Spleen (tissue), 7 donors: ENCODE measurements around the gene TSC22D2.

Experiments used
- CTCF ChIP-seq, 11 experiments: fragments of 200-600 bp in 7 of 11; fragments of 450-650 bp in 4 of 11; sonication (generic) in 4 of 11; IDR thresholded peaks in 8 of 11; conservative IDR thresholded peaks in 3 of 11; 1 replicate in 7 of 11; 2 replicates in 4 of 11; pipeline versions ENCODE4 v1.4.0 to v1.8.0; 2016 to 2021; ENCODE audit warnings: antibody characterized with exemption in 11 of 11, inconsistent platforms in 4 of 11, mild to moderate bottlenecking in 1 of 11
- POLR2AphosphoS5 ChIP-seq, 3 donors: sonication (generic); formaldehyde crosslinking; IDR thresholded peaks; one replicate each; pipeline ENCODE4 v1.5.1; 2017; ENCODE audit warnings: antibody characterized with exemption in 3 of 3
- donor health status: DM: no; HTN: no; CAD: no; lungs with moderate emphysema.
- donor health status: DM: no; HTN: no; CAD: no.
- donor health status: DM: no; HTN: no; CAD: no.

DNA sequence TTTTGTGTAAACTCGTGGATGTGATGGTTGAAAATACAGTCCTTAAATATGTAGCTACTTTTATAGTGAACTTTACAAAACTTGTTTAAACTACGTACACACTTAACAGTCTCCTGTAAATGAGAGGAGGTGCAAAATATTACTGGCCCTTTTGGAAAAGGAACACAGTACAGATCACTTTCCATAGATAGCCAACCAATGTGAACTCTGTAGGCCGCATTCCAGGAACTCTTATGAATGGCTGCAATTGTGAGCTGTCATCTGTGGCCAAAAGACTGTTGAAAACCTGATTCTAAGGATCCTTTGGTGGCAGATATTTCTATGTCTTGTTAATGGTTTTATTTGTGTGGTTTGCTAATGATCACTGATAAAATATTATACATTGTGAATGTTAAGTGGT lies 6.2 kb downstream of the TSC22D2 start:
- TF ChIP-seq CTCF (IDR thresholded peaks at IDR 0.05 in 8 of 11, conservative IDR thresholded peaks at IDR 0.05 in 3 of 11) (no peak), POLR2AphosphoS5 (IDR thresholded peaks at IDR 0.05) (no peak)
